Effector CD4-positive, alpha-beta T cell (primary cell): ENCODE data around the gene ZNF618.

Source experiments
- DNase-seq: peaks from one replicate; pipeline ENCODE4 v3.0.0-alpha.2; 2020

ZNF618 gene

DNA sequence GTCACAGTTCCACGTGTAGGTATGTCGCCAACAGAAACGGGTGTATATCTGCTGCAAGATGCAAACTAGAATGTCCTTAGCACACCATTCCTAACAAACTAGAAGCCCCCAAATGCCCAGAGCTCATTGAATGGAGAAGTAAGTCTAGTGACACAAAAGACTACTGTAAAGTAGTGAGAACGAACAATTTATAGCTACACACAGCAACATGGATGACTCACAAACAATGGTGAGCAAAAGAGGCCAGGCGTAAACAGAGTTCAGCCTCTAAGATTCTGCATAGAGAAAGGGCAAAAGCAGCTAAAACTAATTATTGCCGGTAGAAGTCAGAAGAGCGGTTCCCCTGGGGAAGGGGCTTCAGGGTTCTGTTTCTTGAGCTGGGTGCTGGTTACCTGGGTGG is 127.2 kb downstream of the ZNF618 start:
- DNase-seq: no peak

DNA sequence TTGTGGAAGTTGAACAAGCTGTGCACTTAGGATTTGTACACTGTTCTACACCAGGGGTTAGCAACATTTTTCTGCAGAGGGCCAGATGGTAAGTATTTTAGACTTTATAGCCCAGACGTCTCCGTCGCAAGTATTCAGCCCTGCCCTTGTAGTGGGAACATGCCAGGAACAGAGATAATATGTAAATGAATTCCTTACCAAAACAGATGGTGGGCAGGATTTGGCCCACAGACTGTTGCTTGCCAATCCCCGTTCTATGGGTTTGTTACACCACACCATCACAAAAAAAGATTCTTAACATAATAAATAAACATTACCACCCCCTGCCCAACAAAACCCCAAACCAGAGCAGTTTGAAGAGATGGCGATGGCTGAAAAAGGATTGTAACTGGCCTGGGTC is 127.6 kb downstream of the ZNF618 start:
- no peak for DNase-seq

DNA sequence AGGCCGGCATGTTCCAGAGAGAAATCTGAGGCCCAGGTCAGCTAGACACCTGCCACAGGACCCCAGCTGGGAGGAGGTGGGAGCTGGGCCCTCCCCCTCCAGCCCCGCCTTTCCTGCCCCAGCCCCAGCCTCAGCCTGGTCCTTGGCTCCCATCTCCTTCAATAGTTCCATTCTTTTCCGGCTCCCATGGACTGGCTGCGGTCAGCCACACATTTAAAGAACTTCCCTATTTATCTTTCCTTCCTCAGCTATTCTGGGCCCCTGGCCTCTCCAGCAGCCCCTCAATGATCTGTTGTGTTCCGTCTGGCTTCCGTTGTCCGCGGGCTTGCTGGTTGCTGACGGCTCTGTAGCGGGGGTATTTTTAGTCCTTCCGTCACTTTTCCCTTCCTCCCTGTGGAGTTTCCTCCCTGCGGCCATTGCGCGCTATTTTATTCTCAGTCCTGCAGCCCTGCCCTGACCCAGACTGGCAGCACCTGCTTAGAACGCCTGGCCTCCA is 128.2 kb downstream of the ZNF618 start:
- no peak for DNase-seq

DNA sequence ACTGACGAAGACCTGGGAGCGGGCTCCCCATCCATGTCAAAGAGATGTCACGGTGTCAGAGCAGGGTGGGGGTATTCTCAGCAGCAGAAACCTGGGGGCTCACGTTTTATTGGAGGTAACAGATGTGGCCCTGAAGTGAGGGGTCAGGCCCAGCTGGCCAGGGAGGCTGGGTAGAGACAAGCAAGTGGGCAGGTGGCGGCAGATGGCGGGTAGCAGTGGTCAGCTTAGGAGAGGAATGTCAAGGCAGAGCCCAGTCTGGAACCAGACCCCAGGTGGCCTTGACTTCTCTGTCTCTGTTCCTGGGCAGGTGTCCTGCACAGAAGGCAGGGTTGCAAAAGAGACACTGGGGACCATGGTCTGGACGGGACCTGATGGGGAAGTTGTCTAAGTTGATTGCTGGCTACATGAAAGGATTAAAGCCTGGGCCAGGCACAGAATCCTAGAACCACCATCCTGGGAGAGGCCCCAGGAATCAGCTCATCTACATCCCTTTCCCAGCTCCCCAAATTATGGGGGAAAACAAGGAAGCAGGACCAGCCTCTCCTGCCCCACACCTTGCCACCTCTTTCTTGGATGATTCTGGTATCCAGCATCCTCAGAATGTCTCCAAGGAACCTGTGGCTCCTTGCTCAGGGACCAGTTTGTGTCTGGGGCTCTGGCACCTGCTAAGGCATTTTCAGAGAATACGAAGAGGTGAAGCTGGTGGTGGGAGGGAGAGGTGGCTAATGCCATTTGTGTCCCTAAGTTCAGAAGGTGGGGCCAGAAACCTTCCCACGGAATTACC is 129.5 kb downstream of the ZNF618 start:
- DNase-seq: no peak

DNA sequence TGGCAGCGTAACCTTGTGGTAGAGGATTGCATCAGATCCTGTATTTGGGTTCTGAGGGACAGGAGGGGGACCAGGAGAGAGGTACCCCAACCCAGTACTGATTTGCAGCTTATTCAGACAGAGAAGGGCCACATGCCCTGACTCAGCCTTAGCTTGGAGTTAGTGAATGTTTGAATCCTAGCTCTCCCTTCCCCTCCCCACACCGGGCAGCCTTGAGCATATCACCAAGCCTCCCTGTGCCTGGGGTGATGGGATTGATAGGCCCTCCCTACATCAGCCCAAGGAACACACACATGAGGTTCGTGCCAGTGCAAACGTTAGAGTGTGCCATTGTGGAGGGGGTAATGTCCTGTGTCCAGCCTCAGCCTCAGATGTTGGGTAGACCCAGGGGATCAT is 130.0 kb downstream of the ZNF618 start:
- DNase-seq: no peak

DNA sequence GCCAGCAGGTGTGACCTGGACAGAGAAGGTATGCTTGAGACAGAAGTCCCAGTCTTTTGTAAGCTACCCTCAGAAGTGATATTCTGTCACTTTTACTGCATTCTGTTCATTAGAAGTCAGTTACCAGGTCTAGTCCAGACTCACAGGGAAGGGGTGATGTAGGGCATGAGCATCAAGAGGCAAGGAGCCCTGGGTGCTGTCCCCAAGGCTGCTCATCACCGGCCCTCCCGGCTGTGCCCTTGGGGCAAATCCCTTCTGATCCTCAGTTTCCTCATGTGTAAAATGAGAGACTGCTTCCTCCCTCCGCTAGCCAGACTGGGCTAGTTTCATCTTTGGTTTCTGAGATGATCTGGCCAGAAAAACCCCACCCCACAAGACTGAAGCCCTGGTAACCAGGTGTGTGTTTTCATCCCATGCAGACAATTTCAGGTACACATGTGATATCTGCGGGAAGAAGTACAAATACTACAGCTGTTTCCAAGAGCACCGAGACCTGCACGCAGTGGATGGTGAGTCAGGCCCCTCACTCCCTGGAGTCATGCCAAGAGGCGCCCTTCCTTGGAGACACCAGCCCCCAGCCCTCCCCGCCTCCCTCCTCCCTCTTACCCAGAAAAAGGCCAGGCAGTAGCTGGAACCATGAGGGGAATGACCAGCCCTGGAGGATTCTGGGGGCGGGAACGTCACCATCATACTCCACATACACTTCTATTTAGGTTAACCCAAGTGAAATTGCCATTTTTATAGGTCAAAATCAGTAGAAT is 131.0 kb downstream of the ZNF618 start:
- no peak for DNase-seq

DNA sequence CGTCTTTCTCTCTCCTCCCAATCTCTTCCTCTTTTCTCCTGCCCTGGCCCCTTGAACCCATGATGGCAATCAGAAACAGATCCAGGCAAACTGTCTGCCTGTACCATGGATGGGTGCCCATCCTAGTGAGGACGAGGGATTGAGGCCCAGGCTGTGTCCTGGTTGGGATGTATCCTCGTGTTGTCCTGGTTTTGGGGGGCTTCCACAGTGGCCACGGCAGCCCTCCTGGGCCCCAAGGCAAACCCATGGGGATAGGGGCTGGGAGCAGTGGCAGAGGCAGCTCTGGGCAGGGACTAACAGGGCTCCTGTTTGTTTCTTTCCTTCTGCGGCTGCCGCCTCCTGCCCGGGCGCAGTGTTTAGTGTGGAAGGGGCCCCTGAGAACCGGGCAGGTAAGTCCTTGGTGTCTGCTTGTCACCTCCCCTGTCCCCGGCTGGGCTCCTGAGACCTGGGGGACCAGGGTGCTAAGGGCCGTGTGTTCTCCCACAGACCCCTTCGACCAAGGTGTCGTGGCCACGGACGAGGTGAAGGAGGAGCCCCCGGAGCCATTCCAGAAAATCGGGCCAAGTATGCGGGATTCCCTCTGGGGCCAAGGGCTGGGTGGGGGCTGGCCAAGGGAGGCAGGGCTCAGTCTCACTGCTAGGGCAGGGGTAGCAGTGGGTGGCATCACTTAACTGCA is 132.0 kb downstream of the ZNF618 start:
- no peak for DNase-seq

DNA sequence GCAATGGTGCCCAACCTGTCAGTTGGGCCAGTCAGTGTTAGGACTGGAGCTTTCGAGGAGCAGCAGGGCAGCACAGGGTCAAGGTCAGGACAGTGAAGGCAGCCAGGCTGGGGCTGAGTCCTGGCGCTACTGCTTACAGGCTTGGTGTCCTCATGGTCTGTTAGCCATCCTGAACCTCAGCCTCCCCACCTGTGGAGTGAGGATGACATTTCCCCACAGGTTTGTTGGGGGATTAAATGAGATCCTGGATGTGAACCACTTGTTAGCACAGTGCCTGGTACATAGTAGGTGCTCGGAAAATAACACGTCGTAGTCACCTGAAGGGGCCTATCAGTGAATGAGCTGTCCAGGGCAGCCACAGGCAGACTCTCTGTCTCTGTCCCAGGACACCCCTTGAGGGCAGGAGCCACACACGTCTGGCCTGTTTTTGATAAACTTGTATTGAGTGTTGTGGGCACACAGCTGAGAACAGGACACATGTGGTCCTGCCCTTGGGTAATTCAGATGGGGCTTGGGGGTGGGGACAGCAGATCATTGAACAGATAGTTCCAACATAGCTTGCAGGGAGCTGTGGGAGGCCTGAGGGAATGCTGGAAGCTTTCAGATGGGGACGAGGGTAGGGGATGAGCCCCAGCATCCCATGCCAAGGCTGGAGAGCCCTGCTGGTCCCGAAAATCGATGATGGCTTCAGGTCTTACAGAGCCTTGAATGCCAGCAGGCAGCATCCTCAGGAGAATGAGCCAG is 132.7 kb downstream of the ZNF618 start:
- DNase-seq: no peak

DNA sequence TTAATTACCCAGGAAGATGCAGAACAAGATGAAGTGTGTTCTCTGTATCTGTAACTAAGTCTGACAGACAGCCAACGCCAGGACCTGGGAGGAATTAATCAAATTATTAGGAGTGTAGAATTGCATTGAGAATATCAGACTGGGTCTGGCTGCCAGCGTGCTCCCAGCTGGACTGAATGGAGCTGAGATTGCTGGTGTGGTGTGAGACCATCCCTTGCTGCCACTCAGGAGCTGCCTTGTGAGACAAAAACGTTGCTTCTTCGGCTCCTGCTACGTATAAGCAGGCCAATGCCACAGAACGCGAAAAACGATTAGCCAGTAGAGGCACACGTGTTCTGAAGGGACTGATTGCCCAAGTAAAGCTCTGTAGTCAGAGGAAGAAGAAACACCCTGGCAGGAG is 135.2 kb downstream of the ZNF618 start:
- DNase-seq: no peak

DNA sequence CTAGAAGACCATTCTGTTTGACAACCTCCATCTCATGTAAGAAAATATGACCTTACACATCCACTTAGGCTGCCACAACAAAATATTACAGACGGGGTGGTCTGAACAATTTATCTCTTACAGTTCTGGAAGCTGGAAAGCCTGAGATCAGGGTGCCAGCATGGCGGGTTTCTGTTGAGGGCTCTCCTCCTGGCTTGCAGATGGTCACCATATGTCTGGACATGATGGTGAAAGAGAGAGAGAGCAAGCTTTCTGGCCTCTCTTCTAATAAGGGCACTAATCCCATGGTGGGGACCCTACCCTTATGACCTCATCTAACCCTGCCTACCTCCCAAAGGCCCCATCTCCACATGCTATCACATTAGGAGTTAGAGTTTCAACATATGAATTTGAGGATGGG is 136.0 kb downstream of the ZNF618 start:
- DNase-seq: no peak

DNA sequence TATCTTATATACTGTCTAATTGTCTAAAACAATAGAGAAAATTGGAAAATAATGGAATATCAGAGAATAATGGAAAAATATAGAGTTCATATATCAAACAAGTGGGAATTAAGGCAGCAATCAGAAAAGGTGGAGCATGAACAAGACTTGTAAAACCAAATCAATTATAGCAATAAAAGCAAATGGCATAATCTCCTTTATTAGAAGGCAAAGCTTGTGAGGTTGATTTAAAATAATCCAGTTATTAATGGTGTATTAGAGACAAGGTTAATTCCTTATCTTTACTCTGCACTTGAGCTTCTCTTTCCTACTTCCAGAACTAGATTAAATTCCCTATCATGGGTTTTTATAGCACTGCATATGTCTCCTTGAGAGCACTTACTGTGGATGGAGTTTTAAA is 137.9 kb downstream of the ZNF618 start:
- no peak for DNase-seq

DNA sequence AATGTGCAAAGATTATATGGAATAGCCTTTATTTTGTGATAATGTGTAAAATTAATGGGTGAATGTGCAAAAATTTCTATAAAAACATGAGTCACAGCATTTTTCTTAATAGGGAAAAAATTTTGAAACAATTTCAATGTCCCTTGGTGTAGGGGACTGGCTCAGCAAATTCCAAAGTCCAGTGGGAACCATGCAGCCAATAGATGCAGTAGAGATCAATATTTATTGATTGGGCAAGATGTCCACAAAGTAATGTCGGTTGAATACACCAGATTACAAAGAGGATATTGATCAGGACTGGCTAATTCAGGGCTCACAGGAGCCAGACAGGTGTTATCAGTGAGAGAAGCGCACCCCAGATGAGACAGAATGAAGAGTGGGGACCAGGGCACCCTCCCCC is 139.5 kb downstream of the ZNF618 start:
- DNase-seq: no peak

DNA sequence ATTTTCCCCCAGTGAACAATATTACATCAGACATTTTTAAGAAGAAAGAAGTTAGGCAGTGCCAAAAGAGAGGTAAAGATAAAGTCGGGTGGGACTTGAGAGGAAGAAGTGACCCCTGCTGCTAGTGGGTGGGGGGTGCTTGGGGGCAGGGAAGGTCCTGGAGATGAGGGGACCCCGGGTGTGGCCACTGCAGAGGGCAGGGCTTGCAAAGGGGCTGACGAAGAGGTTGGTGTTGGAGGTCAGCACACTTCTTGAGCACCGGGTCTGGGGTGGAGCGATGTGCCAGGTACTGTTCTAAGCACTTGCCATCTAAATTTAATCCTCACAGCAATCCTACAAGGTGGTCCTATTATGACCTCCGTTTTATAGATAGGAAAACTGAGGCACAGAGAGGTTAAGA is 140.0 kb downstream of the ZNF618 start:
- DNase-seq: no peak

DNA sequence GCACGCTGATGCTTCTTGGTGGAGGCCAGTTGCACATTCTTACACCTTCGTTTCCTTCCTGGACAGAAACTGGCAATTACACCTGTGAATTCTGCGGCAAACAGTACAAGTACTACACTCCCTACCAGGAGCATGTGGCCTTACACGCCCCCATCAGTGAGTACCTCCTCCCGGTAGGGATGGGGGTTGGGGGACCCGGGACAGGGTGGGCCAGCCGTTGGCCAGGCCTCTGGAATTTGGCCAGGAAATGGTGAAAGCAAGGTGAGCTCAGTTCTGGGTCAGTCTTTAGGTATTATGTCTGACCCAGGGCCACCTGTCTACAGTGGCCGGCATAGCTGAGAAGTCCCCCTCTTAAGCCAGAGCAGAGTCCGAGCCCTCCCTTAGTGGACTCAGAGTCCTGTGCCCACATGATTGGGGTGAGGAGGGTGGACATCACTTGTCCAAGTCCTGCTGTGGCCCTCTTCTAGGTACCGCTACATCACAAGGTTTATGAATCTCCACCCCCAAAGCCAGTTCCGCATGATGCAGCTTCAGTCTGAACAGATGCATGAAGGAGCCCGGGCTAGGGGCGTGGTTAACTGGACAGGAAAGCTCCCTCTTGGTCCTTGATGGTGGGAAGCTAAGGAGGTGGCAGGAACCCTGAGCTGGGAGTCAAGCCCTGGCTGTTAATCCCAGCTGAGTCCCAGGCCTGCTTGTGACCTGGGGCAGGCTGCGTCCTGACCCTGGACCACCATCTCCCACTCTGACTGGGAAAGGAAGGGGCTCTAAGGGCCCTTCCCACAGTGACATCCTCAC is 140.7 kb downstream of the ZNF618 start:
- no peak for DNase-seq

DNA sequence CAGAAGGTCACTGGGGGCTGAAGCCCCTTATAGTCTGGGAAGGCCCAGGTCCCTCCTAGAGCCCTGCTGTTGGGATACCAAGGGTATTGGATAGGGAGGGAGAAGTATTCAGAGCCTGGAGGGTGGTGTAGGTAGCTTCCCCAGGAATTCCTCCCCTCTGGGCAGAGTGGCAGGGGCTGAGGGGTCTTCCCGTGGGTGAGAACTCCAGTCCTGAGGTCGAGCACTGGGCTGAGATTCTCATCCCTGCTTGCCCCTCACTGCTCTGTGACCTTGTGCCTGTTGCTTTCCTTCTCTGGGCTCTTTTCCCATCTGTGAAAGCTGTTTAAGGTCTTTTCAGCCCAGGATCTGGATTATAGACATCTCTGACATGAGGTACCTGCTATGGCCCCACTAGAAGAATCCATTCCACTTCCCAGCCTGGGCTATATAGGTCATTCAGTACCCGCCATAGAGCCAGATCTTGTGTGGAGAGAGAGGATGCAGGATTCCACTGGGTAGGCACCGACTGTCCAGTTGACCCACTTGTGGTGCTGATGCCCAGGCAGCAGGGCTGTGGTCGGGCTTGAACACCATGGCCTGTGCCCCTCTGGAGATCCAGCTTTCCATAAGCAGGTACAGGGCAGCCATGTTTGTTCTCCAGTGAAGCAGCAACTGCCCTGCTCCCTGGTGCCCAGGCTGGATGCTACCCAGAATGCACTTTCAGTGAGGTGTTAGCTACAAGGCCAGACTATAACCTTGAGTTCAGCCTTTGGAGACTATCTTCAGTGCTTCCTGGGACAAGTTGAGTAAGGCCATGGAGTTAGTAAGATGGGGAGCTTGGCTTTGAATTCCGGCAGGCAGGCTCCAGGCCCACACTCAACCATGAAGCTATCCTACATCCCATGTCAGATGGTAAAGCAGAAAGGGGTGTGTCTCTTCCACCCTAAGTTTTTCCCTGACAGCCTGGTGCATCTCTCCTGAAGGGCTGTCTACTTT is 141.9 kb downstream of the ZNF618 start:
- DNase-seq: no peak

DNA sequence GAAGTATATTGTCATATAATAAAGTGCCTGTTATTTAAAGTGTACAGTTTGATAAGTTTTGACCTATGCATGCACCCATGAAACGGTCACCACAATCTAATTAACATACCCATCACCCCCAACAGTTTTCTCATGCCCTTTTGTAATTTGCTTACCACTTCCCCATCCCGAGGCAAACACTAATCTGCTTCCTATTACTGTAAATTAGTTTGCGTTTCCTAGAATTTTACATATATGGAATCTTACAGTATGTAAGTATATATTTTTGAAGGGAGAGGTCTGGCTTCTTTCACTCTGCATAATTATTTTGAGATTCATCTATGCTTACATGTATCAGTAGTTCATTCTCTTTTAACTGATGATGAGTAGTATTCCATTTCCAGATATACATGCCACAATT is 145.5 kb downstream of the ZNF618 start:
- no peak for DNase-seq

DNA sequence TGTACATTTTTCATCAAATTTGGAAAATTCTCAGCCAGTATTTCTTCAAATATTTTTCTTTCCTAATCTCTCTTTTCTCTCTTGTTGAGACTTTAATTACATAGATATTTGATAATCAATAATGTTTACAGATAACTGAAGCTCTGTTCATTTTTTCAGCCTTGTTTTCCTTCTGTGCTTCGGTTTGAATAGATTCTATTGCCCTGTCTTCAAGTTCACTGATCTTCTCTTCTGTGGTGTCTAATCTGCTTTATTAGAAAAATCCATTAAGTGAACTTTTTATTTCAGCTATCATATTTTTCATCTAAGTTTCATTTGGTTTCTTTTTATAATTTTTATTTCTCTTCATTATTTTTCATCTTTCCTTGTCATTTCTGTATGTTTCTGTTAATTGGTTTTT is 147.9 kb downstream of the ZNF618 start:
- DNase-seq: no peak

DNA sequence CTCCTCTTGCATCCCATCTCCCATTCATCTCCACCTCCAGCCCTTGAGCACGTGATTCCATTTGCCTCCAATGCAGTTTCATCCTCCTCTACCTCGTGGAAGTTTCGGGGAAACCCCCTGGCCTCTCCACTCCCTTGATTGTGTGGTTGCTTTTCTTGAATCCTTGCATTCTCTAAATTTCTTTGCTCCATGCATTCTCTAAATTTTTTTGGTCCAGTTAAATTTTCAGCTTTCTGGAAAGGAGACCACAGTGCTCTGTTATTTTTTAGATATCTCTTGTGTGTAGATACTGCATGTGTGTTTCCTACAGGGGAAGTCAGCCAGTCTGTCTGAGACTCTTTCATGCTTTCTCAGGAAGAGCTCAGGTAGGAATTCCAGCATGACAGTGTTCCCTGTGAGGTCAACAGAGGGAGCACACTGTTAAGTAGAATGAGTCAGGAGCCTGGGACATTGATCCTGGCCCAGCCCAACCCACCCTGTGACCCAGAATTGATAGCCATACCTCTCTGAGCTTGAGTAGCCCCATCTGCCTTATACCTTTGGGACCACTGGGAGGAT is 149.2 kb downstream of the ZNF618 start:
- no peak for DNase-seq

DNA sequence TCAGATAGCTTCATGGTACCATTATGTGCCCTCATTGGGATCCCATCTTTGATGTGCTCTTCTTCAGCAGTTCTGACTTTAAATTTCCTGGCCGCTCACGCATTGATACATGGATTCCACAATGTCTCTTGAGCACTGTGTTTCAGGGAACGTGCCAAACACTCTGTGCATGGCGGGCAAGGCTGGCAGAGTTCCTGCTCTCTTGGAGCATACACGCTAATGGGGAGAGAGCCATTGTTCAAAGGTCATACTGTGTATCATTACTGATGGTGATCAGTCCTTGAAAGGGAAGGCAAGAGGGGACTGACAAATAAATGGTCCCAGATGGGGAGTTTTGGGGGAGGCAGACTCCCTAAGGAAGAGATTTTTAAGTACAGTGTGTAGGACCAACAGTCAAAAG is 149.7 kb downstream of the ZNF618 start:
- DNase-seq: no peak

DNA sequence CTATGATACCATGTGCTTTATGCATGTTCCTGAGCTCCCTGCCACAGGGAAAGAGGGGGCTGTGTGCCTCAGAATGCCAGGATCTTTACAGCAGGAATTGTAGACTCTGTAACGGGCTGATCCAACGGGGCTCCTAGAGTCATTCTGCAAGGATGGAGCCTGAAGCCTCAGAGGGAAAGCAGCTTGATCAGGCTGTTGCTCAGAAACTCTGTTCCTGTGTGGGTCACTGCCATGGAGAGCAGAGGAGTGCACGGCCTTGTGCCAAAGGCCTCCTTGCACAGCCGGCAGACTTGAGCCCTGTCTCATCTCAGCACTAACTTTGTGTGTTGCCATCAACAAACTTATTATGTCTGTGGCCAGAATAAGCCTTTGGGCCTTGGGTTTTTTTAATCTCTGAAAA is 150.2 kb downstream of the ZNF618 start:
- no peak for DNase-seq
